ENCODE data around the gene CLTC. TPM values are rescaled to one million over a fixed set of nuclear protein-coding genes. Genes with fewer than 3 reads are reported as not detected.

CLTC gene
- total RNA-seq, result 100 to 1,000 TPM; 141 to 284 (median 237) TPM

- TF ChIP-seq CTCF (IDR thresholded peaks at IDR 0.05; ENCODE audit: low read depth), result no peak
Observed at GRCh38 chr17:59619298-59620063, at the start of gene CLTC. Gene CLTC (plus strand): TSS chr17:59619895. CDS start chr17:59620132, 237 bp downstream.

- TF ChIP-seq CTCF (IDR thresholded peaks at IDR 0.05; ENCODE audit: low read depth), result no peak
Observed at GRCh38 chr17:59572301-59572924, 47.3 kb upstream of the CLTC start.

GRCh38 chr17:59600169-59600568 lies 19.5 kb upstream of the CLTC start:
- TF ChIP-seq CTCF (IDR thresholded peaks at IDR 0.05; ENCODE audit: low read depth), result no peak

- no peak for TF ChIP-seq CTCF (IDR thresholded peaks at IDR 0.05; ENCODE audit: low read depth)
Observed at GRCh38 chr17:59601130-59601529, 18.6 kb upstream of the CLTC start.

- TF ChIP-seq CTCF (IDR thresholded peaks at IDR 0.05; ENCODE audit: low read depth), result no peak
Observed at GRCh38 chr17:59607061-59607460, 12.6 kb upstream of the CLTC start.

GRCh38 chr17:59607817-59608403 lies 11.8 kb upstream of the CLTC start:
- no peak for TF ChIP-seq CTCF (IDR thresholded peaks at IDR 0.05; ENCODE audit: low read depth)

GRCh38 chr17:59611503-59611902 lies 8.2 kb upstream of the CLTC start:
- no peak for TF ChIP-seq CTCF (IDR thresholded peaks at IDR 0.05; ENCODE audit: low read depth)
